Natural killer cell (primary cell): Measurements from ENCODE around the gene FBXL7. TPM values are rescaled to one million over a fixed set of nuclear protein-coding genes. Genes with fewer than 3 reads are reported as not detected.

Source experiments
- ATAC-seq, 3 donors: fragments of 150-1000 bp in 2 of 3; fragments of 200-7000 bp in 1 of 3; cut with Tn5 transposase; 1 replicate in 1 of 3; 2 replicates in 2 of 3; pipeline ENCODE4 v1.10.0; 2021; ENCODE audit warnings: mild to moderate bottlenecking in 2 of 3, moderate library complexity in 2 of 3
- DNase-seq, 2 donors: peaks; one replicate each; pipeline versions ENCODE4 v3.0.0 to v3.0.0-alpha.2; 2013 to 2021; ENCODE audit warnings: mixed read lengths in 1 of 2
- H3K27ac ChIP-seq: one replicate; pipeline ENCODE4 v1.5.1; 2013; ENCODE audit warnings: mild to moderate bottlenecking, low read length
- H3K27me3 ChIP-seq: one replicate; pipeline ENCODE4 v1.6.1; 2013; ENCODE audit warnings: low read length; ENCODE audit not compliant: control insufficient read depth, insufficient read depth
- H3K36me3 ChIP-seq: one replicate; pipeline ENCODE4 v1.6.1; 2013; ENCODE audit warnings: low read length; ENCODE audit not compliant: control insufficient read depth, insufficient read depth
- H3K4me1 ChIP-seq: one replicate; pipeline ENCODE4 v1.6.1; 2013; ENCODE audit warnings: low read length; ENCODE audit not compliant: control insufficient read depth, insufficient read depth
- H3K4me3 ChIP-seq: one replicate; pipeline ENCODE4 v1.5.1; 2013; ENCODE audit warnings: low read length
- H3K9me3 ChIP-seq: one replicate; pipeline ENCODE4 v1.6.1; 2013; ENCODE audit warnings: low read length; ENCODE audit not compliant: control insufficient read depth, insufficient read depth
- H3K27ac Mint-ChIP-seq, 2 donors: one replicate each; pipeline ENCODE4 v1.8.0; 2022; ENCODE audit warnings: mild to moderate bottlenecking in 2 of 2, mixed read lengths in 2 of 2, moderate library complexity in 1 of 2
- H3K27me3 Mint-ChIP-seq, 2 donors: one replicate each; pipeline ENCODE4 v1.8.0; 2022; ENCODE audit warnings: low read depth in 2 of 2, mixed read lengths in 2 of 2
- H3K36me3 Mint-ChIP-seq: one replicate; pipeline ENCODE4 v1.8.0; 2022; ENCODE audit warnings: mixed read lengths
- H3K4me1 Mint-ChIP-seq, 2 donors: one replicate each; pipeline ENCODE4 v1.8.0; 2022; ENCODE audit warnings: mixed read lengths in 2 of 2
- H3K4me3 Mint-ChIP-seq: one replicate; pipeline ENCODE4 v1.8.0; 2022; ENCODE audit warnings: mild to moderate bottlenecking, moderate library complexity, mixed read lengths
- H3K9me3 Mint-ChIP-seq, 2 donors: one replicate each; pipeline ENCODE4 v1.8.0; 2022; ENCODE audit warnings: mixed read lengths in 2 of 2
- CTCF ChIP-seq: fragments of 200-600 bp; IDR thresholded peaks from one replicate; pipeline ENCODE4 v1.8.0; 2022; ENCODE audit warnings: antibody characterized with exemption
- WGBS: methylation state at CpG from one replicate; pipeline ENCODE4 v1.1.7; 2013; ENCODE audit warnings: missing lambda C conversion rate; ENCODE audit not compliant: insufficient coverage; 5-methylcytosine and 5-hydroxymethylcytosine counted together
- intact Hi-C: fragments of 100-400 bp; cut with micrococcal nuclease; formaldehyde crosslinking; loops from one replicate; pipeline ENCODE4 v1.14.2; 2022
- total RNA-seq, 4 donors: library from RNA; stranded (reverse); fragments of 120-200 nt in 1 of 4; gene quantifications; one replicate each; pipeline versions ENCODE4 v1.2.3 to v1.2.4, GENCODE V29; 2013 to 2022

The FBXL7 gene
- total RNA-seq, 3 donors from 2014 or later (not counting 1 experiment from before 2014, with no cell fraction given) = not detected

DNA sequence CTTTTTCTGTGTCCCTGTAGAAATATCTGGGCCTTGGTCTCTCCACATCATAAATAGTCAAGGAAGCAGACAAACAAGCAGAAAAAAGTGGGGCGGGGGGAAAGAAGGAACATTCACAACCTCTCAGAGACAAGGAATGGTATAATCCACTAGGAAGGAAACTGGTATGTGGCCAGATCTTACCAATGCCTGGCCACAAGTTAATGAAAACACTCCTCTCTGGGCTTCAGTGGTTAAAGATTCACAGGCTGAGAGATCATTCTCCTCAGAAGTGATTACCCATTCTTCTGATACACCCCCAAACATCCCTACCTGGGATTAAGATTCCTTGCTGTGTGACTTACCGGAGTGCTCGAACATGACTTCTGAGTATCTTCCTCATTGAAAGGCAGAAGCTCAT, 389.0 kb downstream of the FBXL7 start:
- no peaks in the 10 kb centered on the region for H3K4me1 Mint-ChIP-seq
- H3K36me3 Mint-ChIP-seq = peaks cover 13% of the 10 kb centered on the region
- H3K27ac Mint-ChIP-seq = no peak overlapping the region
- H3K27me3 ChIP-seq = no peaks in the 10 kb centered on the region
- no peak overlapping the region for H3K4me3 Mint-ChIP-seq
- DNase-seq (no peak), ATAC-seq (no peak)
- H3K9me3 ChIP-seq = peaks cover 4% of the 10 kb centered on the region
- no peak overlapping the region for H3K27ac ChIP-seq
- no peak overlapping the region for H3K4me3 ChIP-seq
- intact Hi-C loops = no loop called here
- H3K9me3 Mint-ChIP-seq = peaks cover 13 to 27% of the 10 kb centered on the region in 2 donors
- H3K4me1 ChIP-seq = no peaks in the 10 kb centered on the region
- TF ChIP-seq CTCF = no peak
- 89% methylated on average over 3 of the region's 3 CpGs for WGBS
- H3K27me3 Mint-ChIP-seq = no peaks in the 10 kb centered on the region
- H3K36me3 ChIP-seq = no peaks in the 10 kb centered on the region

DNA sequence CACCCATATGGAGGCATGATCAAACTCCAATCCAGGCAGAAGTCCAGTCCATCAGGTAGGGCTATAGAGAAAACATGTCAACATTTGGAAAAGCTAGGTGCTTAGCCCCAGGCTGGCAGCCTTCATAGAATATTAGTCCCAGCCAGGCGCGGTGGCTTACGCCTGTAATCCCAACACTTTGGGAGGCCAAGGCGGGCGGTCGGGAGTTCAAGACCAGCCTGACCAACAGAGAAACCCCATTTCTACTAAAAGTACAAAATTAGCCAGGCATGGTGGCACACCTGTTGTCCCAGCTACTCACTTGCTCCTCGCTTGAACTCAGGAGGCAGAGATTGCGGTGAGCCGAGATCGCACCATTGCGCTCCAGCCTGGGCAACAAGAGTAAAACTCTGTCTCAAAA, 393.9 kb downstream of the FBXL7 start:
- H3K4me1 Mint-ChIP-seq = no peaks in the 10 kb centered on the region
- Histone ChIP-seq H3K9me3 (peaks cover 11% of the 10 kb centered on the region), H3K4me3 (no peak overlapping the region), H3K27ac (no peak overlapping the region), H3K36me3 (no peaks in the 10 kb centered on the region), H3K4me1 (no peaks in the 10 kb centered on the region), H3K27me3 (no peaks in the 10 kb centered on the region)
- intact Hi-C loops = no loop called here
- WGBS = 84% methylated on average over 11 of the region's 11 CpGs
- no peaks in the 10 kb centered on the region for H3K27me3 Mint-ChIP-seq
- H3K36me3 Mint-ChIP-seq = peaks cover 13% of the 10 kb centered on the region
- ATAC-seq = no peak
- H3K4me3 Mint-ChIP-seq = no peak overlapping the region
- H3K9me3 Mint-ChIP-seq = peaks cover 17 to 28% of the 10 kb centered on the region in 2 donors
- no peak for DNase-seq
- no peak for TF ChIP-seq CTCF
- no peak overlapping the region for H3K27ac Mint-ChIP-seq

DNA sequence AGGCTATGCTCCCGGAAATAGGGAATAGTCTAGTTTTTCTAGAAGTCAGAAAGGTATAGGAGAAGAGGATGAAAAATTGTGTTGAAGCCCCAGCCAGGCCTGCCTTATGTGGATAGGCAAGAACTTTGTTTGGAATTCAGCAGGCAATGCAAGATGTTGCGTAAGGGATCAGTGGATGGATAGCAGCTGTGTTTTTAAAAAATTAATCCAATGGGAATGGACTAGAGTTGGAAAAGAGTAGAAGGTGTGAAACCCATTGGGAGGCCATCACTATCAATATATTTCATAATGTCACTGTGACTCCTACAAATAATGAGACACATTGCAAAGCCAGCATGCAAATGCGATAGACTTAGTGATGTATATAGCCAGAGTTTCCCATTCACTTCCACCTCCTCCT, 397.7 kb downstream of the FBXL7 start:
- Mint-ChIP-seq H3K4me1 (no peaks in the 10 kb centered on the region), H3K36me3 (no peaks in the 10 kb centered on the region), H3K27me3 (no peaks in the 10 kb centered on the region), H3K9me3 (peaks cover 13% of the 10 kb centered on the region in 2 donors), H3K27ac (no peak overlapping the region), H3K4me3 (no peak overlapping the region)
- no peaks in the 10 kb centered on the region for H3K27me3 ChIP-seq
- intact Hi-C loops = no loop called here
- H3K4me3 ChIP-seq = no peak overlapping the region
- H3K9me3 ChIP-seq = peaks cover 9% of the 10 kb centered on the region
- ATAC-seq = no peak
- no peaks in the 10 kb centered on the region for H3K36me3 ChIP-seq
- H3K27ac ChIP-seq = no peak overlapping the region
- 99% methylated on average over 3 of the region's 3 CpGs for WGBS
- no peak for DNase-seq
- no peak for TF ChIP-seq CTCF
- H3K4me1 ChIP-seq = no peaks in the 10 kb centered on the region

DNA sequence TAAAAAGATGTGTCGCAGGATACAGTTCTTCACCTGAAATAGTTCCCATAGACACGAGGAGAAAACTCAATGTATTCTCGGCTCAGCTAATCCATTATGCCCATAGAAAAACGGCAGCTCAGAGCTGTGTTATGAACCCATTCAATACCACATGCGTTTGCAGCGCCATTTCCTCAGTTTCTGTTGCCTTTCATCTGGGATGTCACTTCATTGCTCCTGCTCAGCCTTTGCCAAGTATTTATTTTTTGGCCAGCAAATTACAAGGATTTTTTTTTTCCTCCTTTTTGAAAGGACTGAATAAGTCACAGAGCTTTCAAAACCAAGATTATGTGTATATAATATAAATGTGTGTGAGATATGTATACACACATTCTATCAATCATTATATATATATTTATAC, 398.7 kb downstream of the FBXL7 start:
- ATAC-seq (no peak), DNase-seq (no peak)
- Histone ChIP-seq H3K36me3 (no peaks in the 10 kb centered on the region), H3K27ac (no peak overlapping the region), H3K9me3 (peaks cover 11% of the 10 kb centered on the region), H3K4me1 (no peaks in the 10 kb centered on the region), H3K4me3 (no peak overlapping the region), H3K27me3 (no peaks in the 10 kb centered on the region)
- WGBS = 89% methylated on average over 6 of the region's 6 CpGs
- Mint-ChIP-seq H3K27ac (no peak overlapping the region), H3K9me3 (peaks cover 13% of the 10 kb centered on the region in 2 donors), H3K27me3 (no peaks in the 10 kb centered on the region), H3K4me3 (no peak overlapping the region), H3K4me1 (no peaks in the 10 kb centered on the region), H3K36me3 (no peaks in the 10 kb centered on the region)
- intact Hi-C loops = no loop called here
- no peak for TF ChIP-seq CTCF
